K562 (cell line): Measurements from ENCODE around the gene ATP7B. TPM values are rescaled to one million over a fixed set of nuclear protein-coding genes. Genes with fewer than 3 reads are reported as not detected.
"Not testable (repeated sequence)": the region's sequence is repeated elsewhere in the genome, so short reads cannot be mapped to it uniquely, and the experiment has no call there.

Source experiments
- ATAC-seq: fragments of 200-7000 bp; cut with Tn5 transposase; 3 replicates; pipeline ENCODE4 v1.9.1; 2020; ENCODE audit warnings: moderate library complexity
- BruUV-seq: library from RNA; stranded (reverse); fragments of 400-500 nt; replicated peaks from 2 replicates; lab custom pipeline; 2021; lab: Mats Ljungman, UMichigan
- CTCF ChIA-PET: fragments of 300-600 bp; formaldehyde crosslinking; extraction: SDS; loops from one replicate; lab custom pipeline; 2021; ENCODE audit warnings: low intra/inter-chr PET ratio; lab: Yijun Ruan, JAX
- POLR2A ChIA-PET: fragments of 300-600, 350-650 bp; sonication (Branson Sonifier 250); formaldehyde crosslinking; extraction: SDS; loops from one replicate; lab custom pipeline; 2021; ENCODE audit warnings: antibody characterized with exemption, inconsistent platforms; lab: Yijun Ruan, JAX
- DNase-seq, 4 experiments: peaks; one replicate each; pipeline versions ENCODE4 v3.0.0 to v3.0.0-alpha.2; 2011 to 2018; ENCODE audit warnings: low spot score in 3 of 4, mixed read lengths in 3 of 4; ENCODE audit errors: extremely low read depth in 1 of 4
- FAIRE-seq: peaks from 2 replicates; lab custom pipeline; 2011; peaks lifted over from hg19 to GRCh38; lab: Jason Lieb, UNC
- H2AFZ ChIP-seq: 2 replicates; pipeline ENCODE4 v1.6.0; 2011; ENCODE audit warnings: low read depth, low read length, control low read depth, inconsistent platforms
- H3K27ac ChIP-seq: fragments of 200-600 bp; 3 replicates; pipeline ENCODE4 v1.8.0; 2011; ENCODE audit warnings: low read depth, mild to moderate bottlenecking, control low read depth, inconsistent platforms, low read length, moderate library complexity, mixed read lengths; ENCODE audit errors: extremely low read depth
- H3K27me3 ChIP-seq, 2 experiments: fragments of 300-600 bp in 1 of 2; 2 replicates in 1 of 2; 3 replicates in 1 of 2; pipeline versions ENCODE4 v1.6.0 to v1.8.0; 2011; ENCODE audit warnings: inconsistent platforms in 2 of 2, low read length in 2 of 2, mild to moderate bottlenecking in 1 of 2, mixed read lengths in 1 of 2, moderate library complexity in 1 of 2; ENCODE audit not compliant: control insufficient read depth in 2 of 2, insufficient read depth in 2 of 2
- H3K36me3 ChIP-seq: fragments of 300-600 bp; 3 replicates; pipeline ENCODE4 v1.8.0; 2011; ENCODE audit warnings: mild to moderate bottlenecking, low read length, inconsistent platforms; ENCODE audit not compliant: control insufficient read depth, insufficient read depth
- H3K4me1 ChIP-seq, 2 experiments: fragments of 200-600 bp in 1 of 2; replicated peaks in 1 of 2; 2 replicates in 1 of 2; 3 replicates in 1 of 2; pipeline versions ENCODE4 v1.5.1 to v1.8.0; 2011; ENCODE audit warnings: inconsistent platforms in 2 of 2, low read length in 2 of 2, mild to moderate bottlenecking in 1 of 2, mixed read lengths in 1 of 2, moderate library complexity in 1 of 2; ENCODE audit not compliant: control insufficient read depth in 2 of 2, insufficient read depth in 2 of 2
- H3K4me2 ChIP-seq: 2 replicates; pipeline ENCODE4 v1.6.1; 2011; ENCODE audit warnings: low read length, control low read depth, inconsistent platforms, mixed read lengths; ENCODE audit not compliant: insufficient read depth
- H3K4me3 ChIP-seq: fragments of 200-600 bp; sonication (generic), shearing (Covaris generic); 2 replicates; pipeline ENCODE4 v1.5.1; 2016; ENCODE audit warnings: control low read depth, inconsistent platforms
- H3K79me2 ChIP-seq: fragments of 200-600 bp; 3 replicates; pipeline ENCODE4 v1.8.0; 2011; ENCODE audit warnings: low read length, inconsistent platforms; ENCODE audit not compliant: control insufficient read depth, insufficient read depth
- H3K9ac ChIP-seq, 2 experiments: 2 replicates each; pipeline versions ENCODE4 v1.6.0 to v1.6.1; 2011; ENCODE audit warnings: low read depth in 2 of 2, low read length in 2 of 2, control low read depth in 1 of 2, inconsistent platforms in 1 of 2, mild to moderate bottlenecking in 1 of 2, mixed read lengths in 1 of 2; ENCODE audit not compliant: insufficient read depth in 1 of 2
- H3K9me1 ChIP-seq: one replicate; pipeline ENCODE4 v1.6.0; 2011; ENCODE audit warnings: inconsistent platforms, mild to moderate bottlenecking, low read length, moderate library complexity; ENCODE audit not compliant: control insufficient read depth, insufficient read depth
- H3K9me3 ChIP-seq: replicated peaks from 2 replicates; pipeline ENCODE4 v1.5.1; 2011; ENCODE audit warnings: low read depth, low read length, inconsistent platforms; ENCODE audit not compliant: control insufficient read depth, insufficient read depth
- H4K20me1 ChIP-seq: replicated peaks from 2 replicates; pipeline ENCODE4 v1.6.1; 2011; ENCODE audit warnings: low read length, inconsistent platforms, mixed read lengths; ENCODE audit not compliant: control insufficient read depth, insufficient read depth
- FOXM1 ChIP-seq, 2 experiments: fragments of 450-650 bp in 1 of 2; sonication (generic) in 1 of 2; formaldehyde crosslinking in 1 of 2; IDR thresholded peaks; 2 replicates each; pipeline versions ENCODE4 v1.6.1 to v1.9.0; 2017 to 2022; ENCODE audit warnings: low read depth in 2 of 2, mild to moderate bottlenecking in 2 of 2, missing genetic modification reagents in 1 of 2, moderate library complexity in 1 of 2
- PRPF4 ChIP-seq: fragments of 200-400 bp; formaldehyde crosslinking; IDR thresholded peaks from one replicate; pipeline ENCODE4 v1.6.1; 2017; ENCODE audit warnings: low read length, low read depth, mild to moderate bottlenecking; ENCODE audit not compliant: insufficient read depth, poor library complexity, severe bottlenecking
- WGBS: fragments of 100-300 bp; shearing (Covaris generic); methylation state at CpG from one replicate; pipeline ENCODE4 v1.1.6; 2016; ENCODE audit warnings: low coverage, mixed read lengths; ENCODE audit not compliant: insufficient coverage; ENCODE audit errors: missing lambda C conversion rate; 5-methylcytosine and 5-hydroxymethylcytosine counted together
- in situ Hi-C: fragments of 300-500 bp; cut with MboI; formaldehyde crosslinking; loops from 4 replicates; pipeline ENCODE4 v1.15.0; 2018; ENCODE audit warnings: inconsistent platforms, mixed read lengths
- intact Hi-C: fragments of 100-400 bp; cut with micrococcal nuclease; formaldehyde crosslinking; loops from 2 replicates; pipeline ENCODE4 v1.14.2; 2022
- polyA plus RNA-seq, 8 experiments: library from polyadenylated mRNA; depleted of rRNA in 4 of 8; stranded (reverse) in 5 of 8; unstranded in 3 of 8; fragments of >200 nt; fragmentation: Nextera tagmentation in 2 of 8; fragmentation: Illumina TruSeq in 1 of 8; extraction: Ambion mirVana in 2 of 8; extraction: Trizol in 1 of 8; gene quantifications; 2 replicates each; pipeline versions ENCODE4 v1.2.1 to v1.2.3, GENCODE V29; 2011 to 2014; ENCODE audit warnings: inconsistent platforms in 1 of 8, missing spikeins in 1 of 8
- total RNA-seq, 7 experiments: library from RNA; depleted of rRNA in 6 of 7; stranded (reverse); fragments of >200 nt in 6 of 7; fragmentation: Illumina TruSeq in 2 of 7; extraction: Trizol in 2 of 7; gene quantifications; 2 replicates each; pipeline versions ENCODE4 v1.2.1 to v1.2.3, GENCODE V29; 2011 to 2021; ENCODE audit warnings: low replicate concordance in 1 of 7
- TF ChIP-seq, protein P1 (sequence below), 2 experiments: fragments of 450-650 bp in 1 of 2; sonication (generic) in 1 of 2; formaldehyde crosslinking in 1 of 2; IDR thresholded peaks in 1 of 2; conservative IDR thresholded peaks in 1 of 2; 2 replicates each; pipeline versions ENCODE4 v1.6.1 to v1.8.1; 2016 to 2023; ENCODE audit warnings: mild to moderate bottlenecking in 2 of 2, moderate library complexity in 2 of 2, inconsistent platforms in 1 of 2, missing genetic modification reagents in 1 of 2

The ATP7B gene
- total and polyA plus RNA-seq, 9 of the 15 experiments (the other 6 are each of a cell fraction or from before 2014, with no cell fraction given): 1.1 to 20.4 (median 8.5) TPM

DNA sequence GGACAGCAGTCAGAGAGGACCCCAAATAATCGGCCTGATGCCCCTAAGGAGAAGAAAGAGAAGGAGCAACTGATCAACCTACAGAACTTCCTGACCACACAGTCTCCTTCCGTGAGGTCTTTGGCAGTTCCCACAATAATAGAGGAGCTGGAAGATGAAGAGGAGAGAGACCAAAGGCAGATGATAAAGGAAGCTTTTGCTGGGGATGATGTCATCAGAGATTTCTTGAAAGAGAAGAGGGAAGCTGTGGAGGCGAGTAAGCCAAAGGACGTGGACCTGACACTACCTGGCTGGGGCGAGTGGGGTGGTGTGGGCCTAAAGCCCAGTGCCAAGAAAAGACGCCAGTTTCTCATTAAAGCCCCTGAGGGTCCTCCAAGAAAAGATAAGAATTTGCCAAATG is 19.2 kb upstream of the ATP7B start:
- H2AFZ ChIP-seq, H4K20me1 ChIP-seq, H3K27ac ChIP-seq, in situ Hi-C loops, ATAC-seq, POLR2A ChIA-PET, DNase-seq, H3K4me1 ChIP-seq, FAIRE-seq, H3K9ac ChIP-seq, H3K27me3 ChIP-seq, intact Hi-C loops, H3K9me1 ChIP-seq, CTCF ChIA-PET: not testable (repeated sequence)
- peaks cover 32% of the 10 kb centered on the region; the same call in 2 of the 3 replicates for H3K36me3 ChIP-seq
- TF ChIP-seq, protein P1, sequence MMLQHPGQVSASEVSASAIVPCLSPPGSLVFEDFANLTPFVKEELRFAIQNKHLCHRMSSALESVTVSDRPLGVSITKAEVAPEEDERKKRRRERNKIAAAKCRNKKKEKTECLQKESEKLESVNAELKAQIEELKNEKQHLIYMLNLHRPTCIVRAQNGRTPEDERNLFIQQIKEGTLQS (IDR thresholded peaks at IDR 0.05): peak; percentile 56
- TF ChIP-seq, protein P1 (CRISPR knock-in tag; conservative IDR thresholded peaks at IDR 0.05): not testable (repeated sequence)
- TF ChIP-seq, all 486 proteins: peak for 1; not testable (repeated sequence) for 485
- not testable (repeated sequence) for H3K4me2 ChIP-seq, H3K4me3 ChIP-seq, BruUV-seq, H3K9me3 ChIP-seq
- peaks cover 17% of the 10 kb centered on the region; the same call in 2 of the 3 replicates for H3K79me2 ChIP-seq
- 82% methylated on average over 1 of the region's 6 CpGs for WGBS

DNA sequence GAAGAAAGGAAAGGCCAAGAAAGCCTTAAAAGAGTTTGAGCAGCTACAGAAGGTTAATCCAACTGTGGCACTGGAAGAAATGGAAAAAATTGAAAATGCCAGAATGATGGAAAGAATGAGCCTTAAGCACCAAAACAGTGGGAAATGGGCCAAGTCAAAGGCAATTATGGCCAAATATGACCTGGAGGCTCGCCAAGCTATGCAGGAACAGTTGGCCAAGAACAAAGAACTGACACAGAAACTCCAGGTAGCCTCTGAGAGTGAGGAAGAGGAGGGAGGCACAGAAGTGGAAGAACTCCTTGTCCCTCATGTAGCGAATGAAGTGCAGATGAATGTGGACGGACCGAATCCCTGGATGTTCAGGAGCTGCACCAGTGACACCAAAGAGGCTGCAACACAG is 18.3 kb upstream of the ATP7B start:
- FAIRE-seq (no peak), DNase-seq (no peak), ATAC-seq (no peak)
- no peak overlapping the region for H3K9ac ChIP-seq
- ChIA-PET CTCF (no interaction called here), POLR2A (no interaction called here)
- in situ Hi-C loops: no loop called here
- H3K4me1 ChIP-seq: no peaks in the 10 kb centered on the region; a peak in 1 of 5 replicates
- no peak overlapping the region for H3K4me3 ChIP-seq
- H2AFZ ChIP-seq: no peak overlapping the region
- peaks cover 7% of the 10 kb centered on the region for H3K9me3 ChIP-seq
- no peak overlapping the region for H3K4me2 ChIP-seq
- intact Hi-C loops: no loop called here
- WGBS: 88% methylated on average over 1 of the region's 4 CpGs
- H4K20me1 ChIP-seq: no peaks in the 10 kb centered on the region
- no peaks in the 10 kb centered on the region for H3K9me1 ChIP-seq
- H3K27me3 ChIP-seq: no peaks in the 10 kb centered on the region
- peaks cover 20% of the 10 kb centered on the region; the same call in 2 of the 3 replicates for H3K79me2 ChIP-seq
- peaks cover 40% of the 10 kb centered on the region; the same call in 2 of the 3 replicates for H3K36me3 ChIP-seq
- no peak overlapping the region for H3K27ac ChIP-seq
- BruUV-seq: TSS peak; percentile 11
- TF ChIP-seq PRPF4 (no peak), FOXM1 (IDR thresholded peaks at IDR 0.05; ENCODE audit: low read depth) (no peak), FOXM1 (CRISPR knock-in tag; IDR thresholded peaks at IDR 0.05; ENCODE audit: low read depth) (no peak)
